Muscle of leg (tissue), 11 donors: ENCODE data around the gene SHISA6. TPM values are rescaled to one million over a fixed set of nuclear protein-coding genes. Genes with fewer than 3 reads are reported as not detected.

Experiments
- DNase-seq: peaks from one replicate; pipeline ENCODE4 v3.0.0; 2013
- H3K27ac ChIP-seq: one replicate; pipeline ENCODE4 v1.5.1; 2013; ENCODE audit warnings: mild to moderate bottlenecking, low read length, control low read depth
- H3K27me3 ChIP-seq: one replicate; pipeline ENCODE4 v1.6.1; 2013; ENCODE audit warnings: low read length; ENCODE audit not compliant: control insufficient read depth, insufficient read depth
- H3K36me3 ChIP-seq: one replicate; pipeline ENCODE4 v1.6.1; 2013; ENCODE audit warnings: low read length; ENCODE audit not compliant: control insufficient read depth, insufficient read depth
- H3K4me1 ChIP-seq: one replicate; pipeline ENCODE4 v1.6.1; 2013; ENCODE audit warnings: low read length; ENCODE audit not compliant: control insufficient read depth, insufficient read depth
- H3K4me3 ChIP-seq: one replicate; pipeline ENCODE4 v1.5.1; 2013; ENCODE audit warnings: low read length, control low read depth
- H3K9me3 ChIP-seq: replicated peaks from 2 replicates; pipeline ENCODE4 v1.6.1; 2013; ENCODE audit warnings: low read depth, low read length; ENCODE audit not compliant: control insufficient read depth
- WGBS: methylation state at CpG from one replicate; pipeline ENCODE4 v1.1.5; 2013; ENCODE audit warnings: missing lambda C conversion rate; ENCODE audit not compliant: insufficient coverage; 5-methylcytosine and 5-hydroxymethylcytosine counted together
- polyA plus RNA-seq, 8 donors: library from polyadenylated mRNA; unstranded; fragments of 120-200 nt; gene quantifications; one replicate each; pipeline versions ENCODE4 v1.2.1 to v1.2.3, GENCODE V29; 2013; ENCODE audit warnings: inconsistent platforms in 1 of 8, low replicate concordance in 1 of 8; ENCODE audit not compliant: insufficient read length in 8 of 8, insufficient read depth in 1 of 8
- total RNA-seq: library from RNA; stranded (reverse); fragments of 120-200 nt; gene quantifications from one replicate; pipeline ENCODE4 v1.2.4, GENCODE V29; 2013

The SHISA6 gene
- total and polyA plus RNA-seq, 9 donors = 3.2 to 19.3 (median 9.9) TPM

DNA sequence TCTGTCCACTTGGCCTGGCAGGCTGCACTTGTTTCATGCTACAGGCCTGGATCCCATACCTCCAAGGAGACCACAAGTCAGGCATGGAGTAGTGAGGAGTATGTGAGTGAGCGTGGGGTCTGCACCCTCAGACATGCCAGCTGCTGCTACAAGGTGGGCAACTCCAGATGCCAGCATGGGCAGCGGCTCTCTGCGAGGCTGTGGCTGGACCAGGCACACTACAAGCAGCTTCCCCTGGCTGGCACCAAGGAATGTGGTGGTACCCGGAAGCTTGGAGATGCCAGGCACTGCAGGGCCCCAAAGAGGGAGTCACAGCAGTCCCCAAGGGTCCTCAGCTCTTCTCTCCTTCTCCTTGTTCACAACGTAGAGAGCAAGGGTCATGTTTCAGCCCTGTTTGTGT lies 341.2 kb downstream of the SHISA6 start:
- H3K27me3 ChIP-seq = no peaks in the 10 kb centered on the region
- WGBS = 96% methylated on average over 3 of the region's 5 CpGs
- DNase-seq = no peak
- H3K27ac ChIP-seq = no peak overlapping the region
- no peaks in the 10 kb centered on the region for H3K4me1 ChIP-seq
- no peaks in the 10 kb centered on the region for H3K9me3 ChIP-seq
- H3K36me3 ChIP-seq = no peaks in the 10 kb centered on the region
- no peak overlapping the region for H3K4me3 ChIP-seq

GRCh38 chr17:11583306-11583992 lies 342.4 kb downstream of the SHISA6 start:
- Histone ChIP-seq H3K27me3 (no peaks in the 10 kb centered on the region), H3K27ac (no peak overlapping the region), H3K4me3 (no peak overlapping the region), H3K4me1 (no peaks in the 10 kb centered on the region), H3K36me3 (no peaks in the 10 kb centered on the region), H3K9me3 (no peaks in the 10 kb centered on the region)
- no peak for DNase-seq
- 92% methylated on average over 5 of the region's 9 CpGs for WGBS

GRCh38 chr17:11589716-11590115 lies 348.7 kb downstream of the SHISA6 start:
- Histone ChIP-seq H3K27ac (no peak overlapping the region), H3K9me3 (no peaks in the 10 kb centered on the region), H3K4me3 (no peak overlapping the region), H3K36me3 (no peaks in the 10 kb centered on the region), H3K27me3 (peaks cover 5% of the 10 kb centered on the region), H3K4me1 (no peaks in the 10 kb centered on the region)
- 45% methylated on average over 3 of the region's 3 CpGs for WGBS
- no peak for DNase-seq

DNA sequence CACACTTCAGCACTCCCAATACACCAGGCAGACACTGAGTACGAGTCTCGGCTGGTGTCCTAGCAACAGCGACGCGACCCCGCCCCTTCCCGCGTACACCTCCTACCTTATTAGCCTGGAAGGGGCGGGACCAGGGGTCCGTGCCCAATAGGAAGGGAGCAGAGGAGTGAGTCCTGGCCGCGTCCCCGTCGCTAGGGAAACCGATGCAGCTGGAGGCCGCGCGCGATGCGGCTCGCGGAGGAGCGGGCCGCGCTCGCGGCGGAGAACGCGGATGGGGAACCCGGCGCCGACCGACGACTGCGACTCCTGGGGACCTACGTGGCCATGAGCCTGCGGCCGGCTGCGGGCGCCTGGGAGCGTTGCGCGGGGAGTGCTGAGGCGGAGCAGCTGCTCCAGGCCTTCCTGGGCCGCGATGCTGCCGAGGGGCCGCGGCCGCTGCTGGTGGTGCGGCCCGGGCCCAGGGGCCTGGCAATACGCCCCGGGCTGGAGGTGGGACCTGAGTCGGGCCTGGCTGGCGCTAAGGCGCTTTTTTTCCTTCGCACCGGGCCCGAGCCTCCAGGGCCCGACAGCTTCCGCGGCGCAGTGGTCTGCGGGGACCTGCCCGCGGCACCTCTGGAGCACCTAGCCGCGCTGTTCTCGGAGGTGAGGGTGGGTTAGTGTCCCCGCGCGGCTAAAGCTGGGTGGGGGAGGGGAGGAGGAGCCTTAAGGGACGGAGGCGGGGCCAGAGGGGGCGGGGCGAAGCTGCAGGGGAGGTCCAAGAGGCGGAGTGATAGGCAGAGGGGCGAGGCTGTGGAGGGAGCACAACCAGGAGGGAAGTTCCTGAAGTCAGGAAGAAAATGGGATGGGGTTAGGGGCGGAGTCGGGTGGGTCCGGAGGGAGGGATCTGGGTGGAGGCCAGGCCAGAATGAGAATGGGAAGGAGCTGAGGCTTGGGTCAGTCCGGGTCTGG lies 357.5 kb downstream of the SHISA6 start, which contains the start of gene DNAH9:
Gene DNAH9 (plus strand): TSS at position 197 of the 948 bp plus-strand sequence. CDS start 29 bp downstream, at position 226.
- H3K27ac ChIP-seq = peak within 1 kb of the TSS; percentile 42
- H3K27me3 ChIP-seq = peaks cover 28% of the 10 kb centered on the region
- no peaks in the 10 kb centered on the region for H3K9me3 ChIP-seq
- H3K4me3 ChIP-seq = peak within 1 kb of the TSS; percentile 47
- H3K36me3 ChIP-seq = no peaks in the 10 kb centered on the region
- WGBS = 1% methylated on average over 64 of the region's 84 CpGs
- peaks cover 10% of the 10 kb centered on the region for H3K4me1 ChIP-seq
- peak; percentile 98 for DNase-seq

DNA sequence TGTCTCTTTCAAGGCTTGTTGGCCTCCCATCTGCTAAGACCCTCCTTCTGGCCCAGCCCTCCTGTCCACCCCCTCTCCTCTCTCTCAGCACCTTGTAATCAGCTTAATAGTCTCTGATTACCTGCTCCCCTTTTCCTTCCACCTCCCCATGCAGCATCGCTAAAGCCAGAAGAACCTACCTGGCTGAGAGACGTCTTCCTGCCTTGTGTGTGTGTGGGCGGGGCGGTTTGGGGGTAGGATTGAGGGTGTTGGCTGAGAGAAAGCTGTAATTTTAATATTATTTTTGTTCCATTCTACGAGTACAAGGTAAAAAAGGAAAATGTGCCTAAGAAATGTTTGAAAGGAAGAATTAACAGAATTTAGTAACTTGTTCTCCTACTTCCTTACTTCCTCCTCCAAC lies 360.6 kb downstream of the SHISA6 start:
- no peak overlapping the region for H3K4me3 ChIP-seq
- no CpG with 5 or more reads among the region's 5 CpGs for WGBS
- no peak overlapping the region for H3K27ac ChIP-seq

GRCh38 chr17:11608396-11608795 lies 367.4 kb downstream of the SHISA6 start:
- WGBS = 16% methylated on average over 3 of the region's 6 CpGs
- Histone ChIP-seq H3K4me1 (peaks cover 10% of the 10 kb centered on the region), H3K36me3 (no peaks in the 10 kb centered on the region), H3K4me3 (no peak overlapping the region), H3K27ac (no peak overlapping the region), H3K27me3 (peaks cover 9% of the 10 kb centered on the region), H3K9me3 (no peaks in the 10 kb centered on the region)
- DNase-seq = peak; percentile 87

More for the DNA sequence above, 360.6 kb downstream of the SHISA6 start:
- DNase-seq = no peak
- Histone ChIP-seq H3K9me3 (no peaks in the 10 kb centered on the region), H3K4me1 (peaks cover 10% of the 10 kb centered on the region), H3K36me3 (no peaks in the 10 kb centered on the region), H3K27me3 (peaks cover 27% of the 10 kb centered on the region)

- no peak for DNase-seq
- Histone ChIP-seq H3K9me3 (no peaks in the 10 kb centered on the region), H3K27ac (no peak overlapping the region), H3K4me3 (no peak overlapping the region), H3K36me3 (no peaks in the 10 kb centered on the region), H3K27me3 (peaks cover 7% of the 10 kb centered on the region), H3K4me1 (peaks cover 10% of the 10 kb centered on the region)
- 23% methylated on average over 5 of the region's 6 CpGs for WGBS
These were observed 370.1 kb downstream of the SHISA6 start for GRCh38 chr17:11610999-11611566.

GRCh38 chr17:11612956-11613355 lies 371.9 kb downstream of the SHISA6 start:
- no peak overlapping the region for H3K4me3 ChIP-seq
- 0% methylated on average over 1 of the region's 2 CpGs for WGBS
- peaks cover 7% of the 10 kb centered on the region for H3K27me3 ChIP-seq
- H3K4me1 ChIP-seq = peaks cover 8% of the 10 kb centered on the region
- H3K27ac ChIP-seq = no peak overlapping the region
- H3K36me3 ChIP-seq = no peaks in the 10 kb centered on the region
- no peaks in the 10 kb centered on the region for H3K9me3 ChIP-seq
- no peak for DNase-seq
